Skeletal muscle satellite cell (primary cell): ENCODE measurements around the gene POU4F2.
"Not testable (repeated sequence)": the region's sequence is repeated elsewhere in the genome, so short reads cannot be mapped to it uniquely, and the experiment has no call there.

Experiments used
- H3K27me3 ChIP-seq: 2 replicates; pipeline ENCODE4 v1.7.0; 2013; ENCODE audit warnings: low read length; ENCODE audit not compliant: control insufficient read depth, insufficient read depth
- H3K36me3 ChIP-seq: 2 replicates; pipeline ENCODE4 v1.7.0; 2013; ENCODE audit warnings: mild to moderate bottlenecking, control low read depth, low read length; ENCODE audit not compliant: insufficient read depth
- H3K4me1 ChIP-seq: 2 replicates; pipeline ENCODE4 v1.7.0; 2013; ENCODE audit warnings: low read length; ENCODE audit not compliant: control insufficient read depth, insufficient read depth
- H3K4me2 ChIP-seq: 2 replicates; pipeline ENCODE4 v1.7.0; 2013; ENCODE audit warnings: mild to moderate bottlenecking, low read length
- H3K4me3 ChIP-seq: 2 replicates; pipeline ENCODE4 v1.7.0; 2013; ENCODE audit warnings: low read length
- H3K9ac ChIP-seq: 2 replicates; pipeline ENCODE4 v1.7.0; 2013; ENCODE audit warnings: mild to moderate bottlenecking, low read depth, low read length, moderate library complexity
- H3K9me3 ChIP-seq: replicated peaks from 2 replicates; pipeline ENCODE4 v1.7.0; 2013; ENCODE audit warnings: mild to moderate bottlenecking, control low read depth, low read length

POU4F2 gene

DNA sequence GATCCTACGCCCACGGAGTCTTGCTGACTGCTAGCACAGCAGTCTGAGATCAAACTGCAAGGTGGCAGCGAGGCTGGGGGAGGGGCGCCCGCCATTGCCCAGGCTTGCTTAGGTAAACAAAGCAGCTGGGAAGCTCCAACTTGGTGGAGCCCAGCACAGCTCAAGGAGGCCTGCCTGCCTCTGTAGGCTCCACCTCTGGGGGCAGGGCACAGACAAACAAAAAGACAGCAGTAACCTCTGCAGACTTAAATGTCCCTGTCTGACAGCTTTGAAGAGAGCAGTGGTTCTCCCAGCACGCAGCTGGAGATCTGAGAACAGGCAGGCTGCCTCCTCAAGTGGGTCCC lies 25.2 kb downstream of the POU4F2 start:
- not testable (repeated sequence) for H3K27me3 ChIP-seq, H3K4me3 ChIP-seq, H3K4me1 ChIP-seq, H3K4me2 ChIP-seq, H3K9me3 ChIP-seq, H3K36me3 ChIP-seq, H3K9ac ChIP-seq

DNA sequence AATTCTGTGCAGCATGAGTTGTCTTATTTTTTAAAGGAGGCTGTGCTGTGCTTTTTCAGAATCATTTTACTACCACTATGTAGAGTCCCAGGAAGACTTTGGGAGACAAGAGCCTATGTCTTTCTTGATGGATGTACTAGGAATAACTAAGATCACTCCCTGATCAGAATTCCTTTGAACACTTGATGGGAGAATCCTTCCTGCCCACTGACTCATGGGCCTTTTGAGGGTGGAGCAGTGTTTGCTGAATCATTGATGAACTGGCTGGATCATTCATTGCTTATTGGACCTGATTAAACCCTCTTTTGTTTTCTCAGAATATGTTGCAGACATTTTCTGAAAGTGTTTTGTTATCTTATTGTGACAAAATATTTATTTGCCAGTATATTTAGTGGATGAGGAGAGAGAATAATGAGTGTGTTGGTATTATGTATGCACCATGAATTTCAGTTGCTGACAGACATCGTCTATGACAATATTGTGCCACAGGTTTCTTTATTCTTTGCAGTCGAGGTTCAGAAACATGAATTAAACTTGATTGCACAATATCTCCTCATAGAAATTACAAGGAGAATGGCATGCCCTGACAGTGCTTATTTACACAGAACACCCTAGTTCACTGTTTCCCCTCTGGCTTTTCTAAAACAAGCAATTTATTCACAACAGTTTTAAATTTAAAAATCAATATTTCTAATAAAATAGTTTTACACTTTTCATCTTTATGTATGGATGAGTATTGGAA lies 36.3 kb downstream of the POU4F2 start:
- no peak overlapping the region for H3K4me3 ChIP-seq
- no peaks in the 10 kb centered on the region for H3K9me3 ChIP-seq
- no peak overlapping the region for H3K4me2 ChIP-seq
- no peaks in the 10 kb centered on the region for H3K27me3 ChIP-seq
- H3K36me3 ChIP-seq = no peaks in the 10 kb centered on the region
- no peaks in the 10 kb centered on the region for H3K4me1 ChIP-seq
- H3K9ac ChIP-seq = no peak overlapping the region
